HG03432 (cell line): ENCODE measurements around the gene ENG.
"Not testable (repeated sequence)": the region's sequence is repeated elsewhere in the genome, so short reads cannot be mapped to it uniquely, and the experiment has no call there.

ENCODE experiments used
- ATAC-seq: cut with Tn5 transposase; IDR thresholded peaks from one replicate; pipeline ENCODE4 v1.9.1; 2021; ENCODE audit warnings: mild to moderate bottlenecking, moderate library complexity; ENCODE audit not compliant: unreplicated experiment

ENG gene

DNA sequence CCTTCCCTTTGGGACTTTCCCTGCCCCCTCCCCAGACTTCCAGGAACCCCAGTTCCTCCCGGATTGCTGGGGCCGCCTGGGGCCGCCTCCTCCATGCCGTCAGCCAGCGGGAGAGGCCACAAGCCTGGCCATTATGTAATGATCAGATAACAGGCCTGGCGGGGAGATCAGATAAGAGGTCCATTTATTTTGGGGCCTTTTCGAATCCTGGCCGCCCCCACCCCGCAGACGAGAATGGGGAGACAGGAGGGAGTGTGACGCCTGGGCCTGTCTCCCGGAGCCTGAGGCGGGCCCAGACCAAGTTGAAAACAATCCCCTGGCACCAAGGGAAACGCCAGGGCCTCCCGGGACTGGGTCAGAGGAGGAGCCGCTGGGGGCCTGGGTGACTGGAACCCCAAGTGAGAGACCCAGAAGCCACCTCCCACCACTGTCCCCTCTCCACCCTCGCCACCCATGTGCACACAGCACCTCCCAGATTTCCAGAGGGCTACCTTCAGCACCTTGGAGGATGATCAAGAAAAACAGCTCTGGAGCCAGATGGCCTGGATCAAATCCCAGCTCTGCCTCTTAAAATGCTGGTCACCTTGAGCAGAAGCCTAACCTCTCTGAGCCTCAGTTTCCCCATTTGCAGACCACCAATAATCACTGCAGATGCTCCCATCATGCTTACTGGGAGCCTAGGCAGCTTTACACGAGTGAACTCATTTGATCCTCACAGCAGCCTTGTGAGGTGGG is 7.8 kb downstream of the ENG start:
- ATAC-seq: no peak

DNA sequence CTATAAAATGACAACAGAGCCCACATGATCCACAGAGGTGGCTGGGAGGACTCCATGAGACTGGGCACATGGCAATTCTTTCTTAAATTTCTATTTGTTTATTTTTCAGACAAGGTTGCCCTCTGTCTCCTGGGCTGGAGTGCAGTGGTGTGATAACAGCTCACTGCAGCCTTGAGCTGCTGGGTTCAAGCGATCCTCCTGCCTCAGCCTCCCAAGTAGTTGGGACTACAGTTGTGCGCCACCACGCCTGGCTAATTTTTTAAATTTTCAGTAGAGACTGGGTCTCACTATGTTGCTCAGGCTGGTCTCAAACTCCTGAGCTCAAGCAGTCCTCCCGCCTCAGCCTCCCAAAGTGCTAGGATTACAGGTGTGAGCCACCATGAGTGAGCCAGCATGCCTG is 8.8 kb downstream of the ENG start:
- ATAC-seq: not testable (repeated sequence)

DNA sequence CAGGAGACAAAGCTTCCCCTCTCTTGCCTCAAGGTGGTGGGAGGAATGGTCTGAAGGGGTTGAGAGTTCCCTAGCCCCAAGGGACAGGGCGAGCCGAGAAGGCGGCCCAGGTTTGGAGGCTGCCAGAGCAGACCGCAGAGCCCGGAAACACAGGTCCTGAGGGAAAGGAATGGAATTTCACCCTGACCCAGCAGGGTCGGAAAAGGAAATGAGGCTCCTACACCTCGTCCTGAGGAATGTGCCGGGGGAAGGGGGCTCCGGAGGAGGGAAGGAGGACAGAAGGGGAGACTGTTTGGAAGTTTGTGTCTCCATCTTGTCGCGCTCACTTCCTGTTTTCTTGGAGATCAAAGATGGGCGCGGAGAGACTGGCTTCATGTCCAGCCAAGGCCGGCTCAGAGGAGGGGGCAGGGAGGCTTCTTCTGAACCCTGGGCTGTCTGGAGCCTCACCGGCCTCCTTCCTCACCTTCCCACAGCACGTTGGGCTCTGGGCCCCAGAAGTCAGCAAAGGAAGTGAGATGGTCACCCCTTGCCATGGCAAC is 9.6 kb downstream of the ENG start:
- ATAC-seq: no peak

DNA sequence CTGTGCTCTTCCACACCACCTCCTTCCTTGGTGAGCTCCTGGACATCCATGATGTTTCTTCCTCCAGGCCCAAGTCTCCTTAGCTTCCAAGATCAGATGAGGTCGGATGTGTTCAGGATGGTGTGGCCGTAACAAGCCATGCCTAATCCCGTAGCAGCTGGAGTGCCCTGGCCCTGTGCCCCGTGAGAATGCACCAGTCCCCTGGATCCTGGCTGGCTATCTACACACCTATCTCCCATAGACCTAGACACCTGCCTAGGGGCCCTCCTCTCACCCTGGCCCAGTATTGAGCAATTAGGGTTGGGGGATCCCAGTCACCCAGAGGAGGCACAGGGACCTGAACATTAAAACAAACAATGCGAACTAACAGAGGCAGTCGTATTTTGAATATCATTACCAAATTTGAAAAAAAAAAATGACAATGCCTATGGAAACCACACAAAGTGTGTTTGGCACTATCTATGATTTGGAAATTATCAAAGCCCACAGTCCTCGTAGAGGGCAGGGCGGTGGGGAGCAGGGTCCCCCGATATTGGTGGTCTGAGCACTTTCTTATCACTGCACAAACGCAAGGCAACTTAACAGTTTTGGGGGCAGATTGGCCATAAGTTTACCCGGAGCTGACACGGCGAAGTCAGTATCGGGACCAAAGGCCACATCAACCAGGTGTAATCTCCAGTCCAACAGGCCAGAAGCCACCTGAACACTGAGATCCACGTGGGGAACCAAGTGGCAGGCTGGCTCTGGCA is 13.2 kb downstream of the ENG start:
- ATAC-seq: no peak

DNA sequence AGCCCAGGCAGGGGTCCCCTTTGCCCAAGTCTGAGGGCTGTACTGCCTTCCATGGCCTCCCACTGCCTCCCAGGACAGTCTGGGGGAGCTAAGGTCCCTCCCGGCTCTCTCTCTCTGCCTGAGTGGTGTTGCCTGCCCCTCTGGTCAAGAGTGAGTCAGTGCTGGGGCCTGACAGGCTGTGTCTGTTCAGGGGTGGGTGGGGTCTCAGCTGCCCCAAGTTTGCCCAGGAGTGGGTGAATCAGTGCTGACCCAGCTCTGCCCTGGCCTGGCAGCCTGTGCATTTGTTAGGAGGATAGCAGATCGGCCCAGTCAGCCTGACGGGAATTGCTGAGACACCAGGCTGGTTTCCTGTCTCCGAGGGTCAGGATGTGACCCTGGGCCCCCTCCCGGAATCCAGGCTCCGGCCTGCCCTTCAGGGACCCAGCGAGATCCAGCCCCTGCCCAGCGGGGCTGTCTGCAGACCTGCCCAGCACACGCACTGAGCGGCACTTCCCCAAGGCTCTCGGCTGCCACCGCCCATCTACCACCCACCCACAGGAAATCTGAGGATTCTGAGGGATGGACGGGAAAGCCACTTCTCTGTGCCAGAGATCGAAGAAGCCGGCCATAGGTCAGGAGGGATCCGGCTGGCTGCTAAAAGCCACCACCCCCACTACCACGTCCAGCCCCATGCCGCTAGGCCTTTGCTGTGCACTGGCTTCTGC is 15.9 kb downstream of the ENG start:
- no peak for ATAC-seq

DNA sequence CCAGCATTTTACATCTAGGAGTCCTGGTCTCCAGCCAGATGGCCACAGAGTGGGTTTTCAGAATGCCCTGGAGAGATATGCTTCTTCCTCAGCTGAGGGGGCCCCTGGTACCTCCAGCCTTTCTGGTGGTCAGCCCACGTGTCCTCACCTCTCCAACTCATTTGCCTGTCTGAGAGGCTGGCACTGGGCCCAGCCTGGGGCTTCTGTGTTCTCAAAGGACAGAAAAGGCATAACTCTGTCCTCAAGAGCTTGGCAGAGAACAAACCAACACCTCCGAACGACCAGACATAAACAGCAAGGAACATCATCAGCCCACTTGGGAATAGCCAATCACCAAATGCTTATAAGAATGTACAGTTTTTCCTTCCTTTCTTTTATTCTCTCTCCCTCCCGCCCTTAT is 17.1 kb downstream of the ENG start:
- no peak for ATAC-seq

DNA sequence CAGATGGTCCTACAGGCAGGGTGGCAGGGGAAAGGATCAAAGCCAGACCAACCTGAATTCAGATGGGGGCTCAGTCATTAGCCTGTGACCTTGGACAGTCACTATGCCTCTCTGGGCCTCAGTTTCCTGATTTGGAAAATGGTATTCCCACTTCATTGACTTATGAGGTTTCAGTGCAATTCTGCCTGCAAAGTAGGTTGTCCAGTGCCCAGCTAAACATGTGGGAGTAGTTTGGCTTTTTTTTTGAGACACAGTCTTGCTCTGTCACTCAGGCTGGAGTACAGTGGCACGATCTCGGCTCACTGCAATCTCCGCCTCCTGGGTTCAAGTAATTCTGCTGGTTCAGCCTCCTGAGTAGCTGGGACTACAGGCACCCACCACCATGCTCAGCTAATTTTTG is 17.9 kb downstream of the ENG start:
- not testable (repeated sequence) for ATAC-seq

DNA sequence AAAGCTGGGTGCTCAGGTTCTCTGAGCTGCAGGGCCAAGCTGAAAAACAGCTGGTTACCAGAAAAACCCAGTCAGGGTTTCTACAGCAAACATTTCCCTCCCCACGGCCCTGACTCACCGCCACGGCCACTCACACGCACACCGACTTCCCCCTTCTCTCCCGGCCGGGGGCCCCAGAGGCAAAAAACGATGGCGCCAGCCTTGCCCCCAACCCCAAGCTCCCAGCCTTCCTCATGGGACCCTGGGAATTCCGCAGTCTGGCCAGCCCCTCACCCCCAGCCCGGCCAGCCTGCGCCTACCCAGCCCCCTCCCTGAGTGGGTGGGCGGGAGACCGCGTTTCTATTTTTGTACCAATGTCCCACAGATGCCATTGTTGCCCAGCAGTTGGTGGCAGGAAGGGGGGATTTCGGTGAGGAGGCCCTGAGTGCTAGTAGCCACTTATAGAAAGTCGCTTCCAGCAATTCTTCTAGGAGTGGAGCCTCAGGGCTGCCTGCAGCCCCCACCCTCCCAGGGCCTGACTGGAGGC is 18.4 kb downstream of the ENG start:
- no peak for ATAC-seq

DNA sequence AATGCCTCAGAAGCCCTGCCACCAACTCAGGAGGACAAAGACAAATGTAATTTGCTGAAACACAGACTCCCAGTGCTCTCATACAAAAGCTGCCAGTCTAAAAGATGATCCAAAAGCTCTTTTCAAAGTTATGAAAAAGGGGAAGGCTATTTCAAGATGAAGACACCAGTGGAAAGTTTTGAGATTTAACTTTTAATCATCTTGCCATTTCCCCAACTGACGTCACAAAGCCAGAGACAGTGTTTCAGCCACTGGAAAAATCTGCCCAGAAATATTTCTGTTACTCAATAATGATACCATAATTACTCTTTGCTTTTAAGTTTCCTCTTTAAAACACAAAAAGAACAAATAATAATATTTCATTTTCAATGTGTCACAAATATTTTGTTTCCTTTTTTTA is 20.9 kb downstream of the ENG start:
- ATAC-seq: no peak

DNA sequence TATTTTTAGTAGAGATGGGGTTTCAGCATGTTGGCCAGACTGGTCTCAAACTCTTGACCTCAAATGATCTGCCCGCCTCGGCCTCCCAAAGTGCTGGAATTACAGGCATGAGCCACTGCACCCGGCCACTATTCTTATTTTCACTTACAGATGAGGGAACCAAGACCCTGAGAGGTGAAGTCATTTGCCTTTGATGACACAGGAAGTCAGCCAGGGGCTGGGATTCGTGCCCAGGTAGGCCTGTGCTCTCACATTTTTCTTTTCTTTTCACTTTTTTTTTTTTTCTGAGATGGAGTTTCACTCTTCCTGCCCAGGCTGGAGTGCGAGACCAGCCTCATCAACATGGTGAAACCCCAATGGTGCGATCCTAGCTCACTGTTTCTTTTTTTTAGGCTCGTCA is 22.2 kb downstream of the ENG start:
- ATAC-seq: no peak

DNA sequence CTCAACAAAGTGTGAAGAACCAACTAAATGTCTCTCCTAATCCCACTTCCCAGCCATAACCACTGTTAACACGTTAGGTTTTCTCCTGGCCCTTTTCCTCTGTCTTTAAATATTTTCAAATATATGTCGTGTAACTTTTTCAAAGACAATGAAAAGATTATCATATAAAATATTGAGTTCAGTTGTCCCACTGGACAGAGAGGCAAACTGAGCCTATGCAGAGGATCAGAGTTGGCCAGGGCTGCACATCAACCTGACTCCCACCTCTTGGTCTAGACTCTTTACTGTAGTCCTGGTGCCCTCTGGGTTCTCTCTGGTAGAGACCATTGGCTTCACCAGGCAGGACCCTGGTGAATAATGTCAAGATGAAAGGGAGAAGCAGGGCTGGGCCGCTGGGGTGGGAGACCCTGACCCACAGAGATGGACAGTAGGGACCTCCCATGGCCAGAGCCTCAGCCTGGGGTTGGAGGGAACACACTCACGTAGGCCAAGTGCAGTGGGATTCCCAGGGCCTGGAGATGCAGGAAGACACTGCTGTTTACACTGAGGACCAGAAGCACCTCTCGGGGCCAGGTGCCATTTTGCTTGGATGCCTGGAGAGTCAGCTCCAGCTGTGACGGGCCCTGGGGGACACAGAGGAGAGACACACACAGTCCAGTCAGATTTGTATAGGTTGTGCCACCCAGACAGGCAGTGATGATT is 25.1 kb downstream of the ENG start:
- no peak for ATAC-seq

DNA sequence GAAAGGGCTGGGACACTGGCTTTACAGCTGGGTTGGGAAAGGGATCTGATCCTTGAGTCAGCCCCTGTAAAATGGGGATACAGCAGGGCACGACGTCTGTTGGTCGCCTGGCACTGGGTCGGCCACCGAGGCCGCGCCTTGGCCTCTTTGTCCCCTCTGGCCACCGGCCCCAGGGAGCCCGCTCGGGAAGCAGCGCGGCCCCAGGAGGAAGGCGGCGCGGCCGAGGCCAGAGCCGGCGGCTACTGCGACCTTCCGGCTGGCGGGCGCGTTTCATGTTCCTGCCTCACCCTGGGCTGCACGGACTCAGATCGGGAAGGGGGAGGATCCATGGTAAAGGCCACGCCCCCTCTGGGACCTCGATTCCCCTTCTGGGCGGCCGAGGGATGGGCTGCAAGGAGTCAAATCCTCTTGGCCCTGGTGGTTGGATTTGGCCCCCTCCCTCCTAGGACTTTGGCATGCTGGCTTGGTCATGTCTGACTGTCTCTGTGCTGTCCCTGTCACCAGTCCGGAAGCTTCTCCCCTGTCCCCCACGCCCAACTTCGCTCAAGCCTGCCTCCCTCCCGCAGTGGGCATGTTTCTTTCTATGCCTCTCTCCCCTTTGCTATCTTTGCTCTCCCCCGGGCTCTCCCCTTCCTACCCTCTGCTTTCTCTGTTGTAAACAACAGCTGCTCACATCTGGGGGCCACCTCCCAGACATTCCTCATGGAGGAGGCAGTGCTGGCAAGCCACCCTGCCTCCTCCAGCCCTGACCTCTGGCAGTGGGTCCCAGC is 26.0 kb downstream of the ENG start:
- ATAC-seq: no peak

DNA sequence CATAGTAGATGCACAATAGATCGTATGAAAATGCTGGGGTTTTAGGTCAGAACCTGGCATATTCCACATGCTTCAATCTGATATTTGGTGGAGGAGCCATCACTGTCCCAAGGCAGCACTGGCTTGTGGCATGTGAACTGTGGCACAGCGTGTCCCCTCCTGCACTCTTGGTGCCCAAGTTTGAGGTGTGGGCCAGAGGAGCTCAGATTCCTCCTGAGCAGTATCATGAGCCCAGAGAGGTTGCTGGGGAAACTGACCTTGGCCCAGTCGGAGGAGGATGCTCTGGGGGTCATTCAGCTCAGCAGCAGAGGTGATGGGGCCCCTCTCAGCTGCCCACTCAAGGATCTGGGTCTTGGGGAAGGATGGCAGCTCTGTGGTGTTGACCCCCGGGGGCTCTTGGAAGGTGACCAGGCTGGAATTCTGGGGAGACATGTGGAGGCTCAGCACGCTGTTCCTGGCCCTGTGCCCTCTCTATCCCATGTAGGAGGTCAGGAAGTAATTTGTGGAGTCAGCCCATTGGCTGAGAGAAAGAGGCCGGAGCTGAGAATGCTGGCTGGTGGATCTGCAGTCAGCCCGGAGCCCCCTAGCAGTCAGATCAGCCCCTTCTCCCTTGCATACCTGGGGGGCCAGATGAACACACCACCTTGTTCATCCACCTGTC is 28.1 kb downstream of the ENG start:
- ATAC-seq: no peak

DNA sequence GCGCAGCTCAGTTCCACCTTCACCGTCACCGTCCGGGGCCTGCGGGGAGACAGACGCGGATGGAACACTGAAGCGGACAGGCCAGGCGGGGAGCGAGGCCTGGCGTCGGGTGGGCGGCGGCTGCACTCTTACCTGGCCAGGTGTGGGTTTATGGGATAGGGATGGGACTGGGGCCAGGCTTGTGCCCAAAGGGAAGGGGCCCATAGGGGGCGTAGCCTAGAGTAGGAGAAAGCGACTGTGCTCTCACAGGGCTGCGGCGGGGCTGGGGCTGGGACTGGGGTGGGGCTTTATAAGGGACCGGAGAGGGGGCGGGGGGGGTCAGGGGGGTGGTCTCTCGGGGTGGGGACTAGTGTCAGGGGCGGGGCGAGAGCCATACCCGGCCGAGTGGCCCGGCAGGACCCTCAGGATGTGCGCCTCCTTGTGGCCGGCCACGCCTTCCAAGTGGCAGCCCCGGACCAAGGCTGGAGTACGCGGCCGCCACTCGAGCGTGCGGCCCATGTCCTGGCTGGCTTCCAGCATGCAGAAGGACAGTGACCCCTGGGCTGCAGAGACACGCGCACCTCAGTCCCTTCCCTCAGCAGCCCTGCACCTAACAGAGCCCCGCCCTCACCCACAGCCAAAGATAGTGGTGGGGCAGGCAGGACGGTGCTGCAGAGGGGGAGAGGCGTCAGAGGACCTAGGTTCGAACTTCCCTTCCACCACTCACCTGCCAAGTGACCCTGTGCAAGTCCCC is 29.0 kb downstream of the ENG start:
- no peak for ATAC-seq

DNA sequence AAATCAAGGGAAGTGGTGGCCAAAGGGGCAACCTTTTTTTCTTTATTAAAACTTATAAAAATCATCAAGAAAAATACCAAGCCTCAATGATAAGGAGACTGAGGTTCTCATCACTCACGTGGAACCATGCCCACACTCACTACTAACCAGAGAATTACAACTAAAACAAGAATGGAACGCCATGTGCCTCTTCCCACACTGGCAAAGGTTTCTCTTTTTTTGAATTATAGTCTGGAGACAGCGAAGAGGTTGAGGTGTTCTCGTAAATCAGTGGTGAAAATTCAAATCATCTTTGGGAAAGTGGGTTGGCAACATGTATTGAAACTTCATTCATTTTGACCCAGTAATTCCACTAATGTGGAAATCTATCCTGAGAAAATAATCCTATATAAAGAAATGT is 32.4 kb downstream of the ENG start:
- no peak for ATAC-seq

DNA sequence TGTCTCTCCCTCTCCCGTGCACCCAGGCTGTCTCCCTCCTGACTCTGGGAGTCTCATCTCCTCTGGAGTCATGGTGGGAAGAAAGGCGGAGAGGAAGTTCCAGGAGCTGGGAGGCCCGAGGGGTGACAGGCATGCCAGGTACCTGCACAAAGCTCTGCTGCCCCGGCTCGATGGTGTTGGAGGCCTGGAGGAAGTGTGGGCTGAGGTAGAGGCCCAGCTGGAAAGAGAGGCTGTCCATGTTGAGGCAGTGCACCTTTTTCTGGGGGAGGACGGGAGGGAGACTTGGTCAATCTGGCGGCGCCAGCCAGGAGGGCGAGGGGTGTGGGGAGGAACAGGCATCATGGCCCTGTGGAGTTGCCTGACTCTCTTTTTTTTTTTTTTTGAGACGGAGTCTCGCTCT is 35.9 kb downstream of the ENG start:
- ATAC-seq: no peak

DNA sequence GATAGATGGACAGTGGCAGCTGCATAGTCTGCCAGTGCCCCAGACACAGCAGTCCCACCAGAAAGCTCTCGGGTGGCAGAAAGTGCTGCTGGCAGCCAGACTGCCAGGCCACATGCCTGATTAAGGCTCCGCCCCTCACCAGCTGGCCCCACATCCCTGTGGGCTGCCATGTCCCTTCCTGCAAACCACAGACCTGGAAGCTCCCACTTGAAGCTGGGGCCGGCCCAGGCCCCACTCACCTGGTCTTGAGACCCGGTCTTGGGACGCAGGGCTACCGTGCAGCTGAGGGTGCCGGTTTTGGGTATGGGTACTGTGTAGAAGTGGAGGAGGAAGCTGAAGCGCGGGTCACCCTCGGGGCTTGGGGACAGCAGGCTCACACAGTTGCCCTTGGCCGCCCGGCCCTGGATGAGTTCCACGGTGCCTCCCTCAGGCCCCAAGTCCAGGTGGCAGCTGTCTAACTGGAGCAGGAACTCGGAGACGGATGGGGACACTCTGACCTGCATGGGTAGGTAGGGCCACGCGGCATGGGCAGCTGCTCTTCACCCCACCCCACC is 36.5 kb downstream of the ENG start:
- ATAC-seq: no peak

DNA sequence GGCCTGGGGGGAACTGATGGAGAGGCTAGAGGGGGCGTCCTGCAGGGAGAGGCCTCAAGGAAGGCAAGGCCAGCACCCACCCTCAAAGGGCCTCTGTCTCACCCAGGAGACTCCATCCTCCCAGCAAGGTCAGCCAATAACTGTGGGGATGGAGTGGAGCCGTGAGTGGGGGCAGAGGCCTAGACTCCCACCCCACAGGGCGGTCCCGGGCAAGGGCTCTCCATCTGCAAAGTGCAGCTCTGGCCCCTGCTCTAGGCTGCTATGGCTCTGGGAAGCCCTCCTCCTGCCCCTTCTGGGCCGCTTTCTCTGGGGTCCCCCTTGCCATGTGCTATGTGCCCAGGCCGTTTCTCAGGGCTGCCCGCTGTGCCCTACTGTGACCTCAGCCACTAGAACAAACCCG is 37.7 kb downstream of the ENG start:
- no peak for ATAC-seq

DNA sequence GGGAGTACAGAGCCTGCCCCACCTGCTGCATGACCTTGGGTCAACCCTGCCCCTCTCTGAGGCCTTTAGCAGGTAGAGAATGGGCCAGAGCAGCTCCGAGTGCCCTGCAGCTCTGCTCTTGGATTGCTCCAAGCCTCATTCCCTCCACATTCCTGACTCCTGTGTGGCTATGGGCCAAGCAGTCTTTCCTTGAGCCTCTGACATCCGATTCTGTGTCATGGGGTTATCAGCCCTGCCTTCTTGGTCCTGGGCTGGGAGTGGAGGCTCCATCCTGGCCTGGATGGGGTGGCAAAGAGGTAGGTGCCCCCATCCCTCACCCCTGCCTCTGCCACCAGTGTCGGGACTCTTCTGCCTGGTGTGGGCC is 38.1 kb downstream of the ENG start:
- ATAC-seq: no peak
